Thymus (tissue), 11 donors: ENCODE measurements around the gene ALOX5. TPM values are rescaled to one million over a fixed set of nuclear protein-coding genes. Genes with fewer than 3 reads are reported as not detected.

Experiments used
- DNase-seq, 9 donors: peaks; one replicate each; pipeline ENCODE4 v3.0.0-alpha.2; 2013; ENCODE audit warnings: low spot score in 9 of 9, low read depth in 6 of 9, missing footprints in 1 of 9
- H3K27ac ChIP-seq, 2 donors: one replicate each; pipeline ENCODE4 v1.5.1; 2013; ENCODE audit warnings: control low read depth in 1 of 2, low read depth in 1 of 2, low read length in 1 of 2, mild to moderate bottlenecking in 1 of 2, moderate library complexity in 1 of 2
- H3K27me3 ChIP-seq, 2 donors: one replicate each; pipeline ENCODE4 v1.5.1; 2013; ENCODE audit warnings: low read length in 1 of 2; ENCODE audit not compliant: control insufficient read depth in 2 of 2, insufficient read depth in 1 of 2
- H3K36me3 ChIP-seq, 2 donors: one replicate each; pipeline ENCODE4 v1.5.1; 2013; ENCODE audit warnings: low read length in 1 of 2, mild to moderate bottlenecking in 1 of 2, moderate library complexity in 1 of 2; ENCODE audit not compliant: control insufficient read depth in 2 of 2, insufficient read depth in 2 of 2
- H3K4me1 ChIP-seq, 2 donors: one replicate each; pipeline ENCODE4 v1.5.1; 2013; ENCODE audit warnings: low read length in 2 of 2; ENCODE audit not compliant: control insufficient read depth in 2 of 2, insufficient read depth in 2 of 2
- H3K4me3 ChIP-seq, 2 donors: one replicate each; pipeline ENCODE4 v1.5.1; 2013; ENCODE audit warnings: low read length in 2 of 2, control low read depth in 1 of 2, mild to moderate bottlenecking in 1 of 2
- H3K9me3 ChIP-seq, 2 donors: one replicate each; pipeline ENCODE4 v1.5.1; 2013; ENCODE audit warnings: low read length in 1 of 2, mild to moderate bottlenecking in 1 of 2; ENCODE audit not compliant: control insufficient read depth in 2 of 2, insufficient read depth in 1 of 2
- WGBS: extraction: QIAGEN DNeasy Blood & Tissue Kit; methylation state at CpG from one replicate; pipeline ENCODE4 v1.1.7; 2013; 5-methylcytosine and 5-hydroxymethylcytosine counted together
- polyA plus RNA-seq: library from polyadenylated mRNA; stranded (reverse); fragments of 200-250 nt; gene quantifications from one replicate; pipeline ENCODE4 v1.2.3, GENCODE V29; 2013
- total RNA-seq: library from RNA; stranded (reverse); fragments of 120-200 nt; gene quantifications from one replicate; pipeline ENCODE4 v1.2.4, GENCODE V29; 2013
- donor health status: healthy.

ALOX5 gene
- total and polyA plus RNA-seq, 2 donors: 6.7 to 18.9 TPM

DNA sequence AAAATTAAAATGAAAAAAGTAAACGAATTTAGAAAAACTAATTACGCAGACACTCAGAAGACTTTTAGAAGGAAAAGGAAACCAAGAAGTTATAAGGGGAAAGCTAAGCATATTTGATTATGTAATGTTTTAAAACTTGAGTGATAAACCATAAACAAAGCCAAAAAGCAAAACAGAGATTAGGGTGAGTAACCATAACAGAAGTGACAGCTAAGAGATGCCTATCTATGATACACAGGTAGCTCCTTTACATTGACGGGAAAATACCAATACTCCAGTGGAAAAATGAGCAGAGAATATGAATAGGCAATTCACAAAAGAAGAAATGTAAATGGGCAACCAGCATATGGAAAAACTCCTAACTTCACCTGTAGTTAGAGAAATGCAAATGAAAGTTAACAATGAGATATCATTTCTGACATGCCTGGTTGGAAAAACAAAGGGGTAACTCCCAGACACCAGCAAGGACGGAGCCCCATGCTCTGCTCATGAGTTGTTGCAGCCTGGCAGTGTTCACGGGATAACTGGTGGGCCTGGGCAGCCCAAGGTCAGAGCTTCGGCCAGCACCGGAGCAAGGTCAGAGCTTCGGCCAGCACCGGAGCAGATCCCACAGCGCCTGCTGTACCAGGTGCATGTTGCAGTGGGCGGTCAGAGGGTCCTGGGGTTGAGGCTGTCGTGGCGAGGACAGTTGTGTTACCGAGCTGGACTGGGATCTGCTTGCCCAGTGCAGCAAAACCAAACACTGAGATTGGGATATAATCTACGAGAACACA is 58.9 kb downstream of the ALOX5 start:
- 91% methylated on average over 15 of the region's 15 CpGs for WGBS
- H3K4me1 ChIP-seq: peaks cover 15 to 45% of the 10 kb centered on the region in 2 donors
- no peak overlapping the region for H3K4me3 ChIP-seq
- H3K9me3 ChIP-seq: no peaks in the 10 kb centered on the region
- DNase-seq: no peak
- peak overlapping the region in 1 of 2 donors; percentile 99 for H3K27ac ChIP-seq
- no peaks in the 10 kb centered on the region for H3K36me3 ChIP-seq
- no peaks in the 10 kb centered on the region for H3K27me3 ChIP-seq

DNA sequence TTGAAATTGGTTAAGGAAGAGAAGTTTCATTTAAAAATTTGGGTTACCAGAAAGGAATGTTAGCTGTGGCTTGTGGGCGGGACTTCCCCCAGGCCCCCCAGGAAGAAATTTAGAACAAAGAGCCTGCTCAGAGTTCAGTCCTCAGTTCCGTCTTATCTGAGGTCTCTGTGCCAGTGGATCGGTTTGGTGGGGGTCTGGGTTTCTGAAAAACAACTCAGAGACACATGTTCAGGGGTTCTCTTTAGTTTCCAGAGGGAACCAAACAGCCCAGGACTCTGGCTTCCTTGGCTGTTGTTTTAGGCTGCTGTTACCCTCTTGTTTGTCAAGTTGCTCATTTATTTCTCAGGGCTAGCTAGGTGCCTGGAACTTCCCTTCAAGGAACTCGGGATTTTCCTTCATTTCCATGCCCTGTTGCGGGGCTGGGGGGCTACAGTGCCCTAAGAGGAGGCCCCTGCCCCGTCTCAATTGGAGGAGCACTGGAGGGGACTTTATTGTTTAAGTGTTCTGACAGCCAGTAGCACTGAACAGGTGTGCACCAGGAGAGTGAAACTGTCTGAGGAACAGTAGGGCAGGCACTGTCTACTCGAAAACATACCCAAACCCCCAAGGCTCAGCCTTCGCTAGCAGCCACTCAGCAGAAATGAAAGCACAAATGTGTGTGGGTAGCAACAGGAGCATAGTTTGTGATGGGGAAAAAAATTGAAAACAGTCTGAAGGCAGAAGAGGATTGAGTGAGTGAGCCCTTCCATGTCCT is 59.9 kb downstream of the ALOX5 start:
- Histone ChIP-seq H3K4me1 (peaks cover 15 to 35% of the 10 kb centered on the region in 2 donors), H3K9me3 (no peaks in the 10 kb centered on the region), H3K27me3 (no peaks in the 10 kb centered on the region), H3K36me3 (no peaks in the 10 kb centered on the region), H3K27ac (peak overlapping the region; percentile 61 to 99), H3K4me3 (no peak overlapping the region)
- WGBS: 38% methylated on average over 8 of the region's 8 CpGs
- DNase-seq: peak in 5 of 9 donors; percentile 58 to 88 (median 71)

DNA sequence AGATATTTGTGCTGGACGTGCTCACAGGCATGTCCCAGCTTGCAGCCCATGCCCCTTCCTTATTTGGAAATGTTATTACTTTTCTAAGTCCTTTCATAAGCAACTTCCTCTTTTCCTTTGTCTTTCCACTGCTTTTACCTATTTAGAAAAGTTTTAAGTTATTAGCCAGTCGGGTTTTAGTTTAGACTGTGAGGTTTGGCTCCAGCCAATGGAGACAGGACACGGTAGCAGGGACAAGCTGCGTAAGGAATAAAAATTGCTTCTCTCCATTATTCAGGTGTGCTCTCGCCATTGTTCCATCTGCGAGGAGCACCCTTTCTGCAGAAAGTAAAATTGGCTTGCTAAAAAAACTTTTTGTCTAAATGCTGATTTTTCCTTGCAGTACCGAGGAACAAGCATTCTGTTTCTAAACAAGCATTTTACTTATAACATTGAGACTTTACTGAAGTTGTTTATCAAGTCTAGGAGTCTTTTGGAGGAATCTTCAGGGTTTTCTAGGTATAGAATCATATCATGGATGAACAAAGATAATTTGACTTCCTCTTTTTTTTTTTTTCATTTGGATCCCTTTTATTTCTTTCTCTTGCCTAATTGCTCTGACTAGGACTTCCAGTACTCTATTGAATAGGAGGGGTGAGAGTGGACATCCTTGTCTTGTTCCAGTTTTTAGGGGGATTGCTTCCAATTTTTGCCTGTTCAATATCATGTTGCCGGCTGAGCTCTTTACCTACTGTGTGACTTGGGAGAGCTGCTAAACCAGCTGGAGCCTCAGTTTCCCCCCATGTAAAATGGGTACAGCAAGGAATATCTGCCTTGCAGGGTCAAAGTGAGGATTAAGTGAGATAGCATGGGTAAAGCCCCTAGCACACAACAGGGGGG is 63.8 kb downstream of the ALOX5 start:
- no peaks in the 10 kb centered on the region for H3K9me3 ChIP-seq
- 87% methylated on average over 8 of the region's 8 CpGs for WGBS
- no peak for DNase-seq
- H3K36me3 ChIP-seq: no peaks in the 10 kb centered on the region
- peaks cover 15 to 51% of the 10 kb centered on the region in 2 donors for H3K4me1 ChIP-seq
- H3K4me3 ChIP-seq: no peak overlapping the region
- H3K27ac ChIP-seq: no peak overlapping the region
- no peaks in the 10 kb centered on the region for H3K27me3 ChIP-seq

DNA sequence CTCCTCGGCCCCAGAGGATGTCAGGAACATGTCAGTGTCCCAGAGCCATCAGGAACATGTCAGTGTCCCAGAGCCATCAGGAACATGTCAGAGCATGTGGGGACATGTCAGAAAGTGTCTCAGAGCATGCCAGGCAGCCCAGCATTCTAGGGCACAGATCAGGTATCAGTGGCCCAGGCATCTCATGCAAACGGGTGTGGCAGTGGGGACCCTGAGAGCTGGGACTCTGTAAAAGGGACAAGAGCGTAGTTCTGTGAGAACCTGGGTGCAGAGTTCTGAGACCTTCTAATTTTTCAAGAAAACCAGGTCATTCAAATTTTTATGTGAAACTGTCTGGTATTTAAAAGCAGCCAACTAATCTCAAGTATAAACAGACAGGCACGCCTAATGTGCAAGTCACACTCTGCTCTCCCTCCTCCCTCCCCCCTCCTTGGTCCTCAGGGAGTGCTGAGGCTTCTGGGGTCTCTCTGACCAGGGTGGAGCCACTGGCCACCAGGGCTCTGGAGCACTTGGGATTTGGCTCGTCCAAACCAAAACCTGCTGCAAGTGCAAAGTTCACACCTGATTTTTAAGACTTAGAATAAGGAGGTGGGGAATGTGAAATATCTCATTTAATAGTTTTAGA is 64.6 kb downstream of the ALOX5 start:
- 87% methylated on average over 5 of the region's 5 CpGs for WGBS
- H3K9me3 ChIP-seq: no peaks in the 10 kb centered on the region
- no peak for DNase-seq

DNA sequence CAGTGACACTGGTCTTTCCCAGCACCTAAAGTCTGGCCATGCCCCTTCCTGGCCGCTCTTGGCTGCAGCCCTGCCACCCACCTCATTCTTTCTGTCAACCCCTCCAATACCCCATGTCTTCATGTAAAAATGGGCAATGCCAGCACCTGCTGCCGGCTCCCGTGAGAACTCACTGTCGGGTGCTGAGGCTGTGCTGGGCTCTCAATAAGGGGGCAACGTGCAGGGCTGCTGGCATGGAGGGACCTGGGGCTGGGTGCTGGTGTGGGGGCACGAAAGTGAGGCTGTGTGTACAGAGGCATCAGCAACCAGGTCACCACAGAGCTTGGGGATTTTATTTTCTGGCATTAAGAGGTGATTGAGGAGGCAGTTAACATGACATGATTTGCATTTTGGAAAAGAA is 65.3 kb downstream of the ALOX5 start:
- Histone ChIP-seq H3K4me3 (no peak overlapping the region), H3K4me1 (peaks cover 6 to 36% of the 10 kb centered on the region in 2 donors), H3K27ac (no peak overlapping the region), H3K36me3 (no peaks in the 10 kb centered on the region), H3K9me3 (no peaks in the 10 kb centered on the region), H3K27me3 (no peaks in the 10 kb centered on the region)
- WGBS: 93% methylated on average over 6 of the region's 6 CpGs
- DNase-seq: no peak

More for the DNA sequence above, 64.6 kb downstream of the ALOX5 start:
- Histone ChIP-seq H3K36me3 (no peaks in the 10 kb centered on the region), H3K27me3 (no peaks in the 10 kb centered on the region), H3K4me1 (peaks cover 11 to 44% of the 10 kb centered on the region in 2 donors), H3K27ac (no peak overlapping the region), H3K4me3 (no peak overlapping the region)

DNA sequence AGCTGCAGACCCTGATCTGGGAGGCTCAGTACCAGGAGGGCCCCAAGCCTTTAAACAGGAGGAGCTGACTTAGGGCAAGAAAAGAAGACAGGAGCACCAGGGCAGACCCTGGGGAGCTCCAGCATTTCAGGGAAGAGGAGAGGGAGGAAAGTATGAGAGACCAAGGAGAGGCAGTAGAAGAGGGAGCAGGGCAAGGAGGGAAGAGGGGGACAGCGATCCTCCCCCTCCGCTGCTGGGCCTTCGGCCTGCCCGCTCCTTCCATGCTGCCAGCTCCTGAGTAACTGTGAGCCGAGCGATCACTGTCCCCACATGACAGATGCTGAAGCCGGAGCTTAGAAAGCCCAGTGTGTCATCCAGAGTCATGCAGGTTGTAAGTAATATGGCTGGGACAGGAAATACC is 65.9 kb downstream of the ALOX5 start:
- WGBS: 82% methylated on average over 7 of the region's 7 CpGs
- H3K4me3 ChIP-seq: no peak overlapping the region
- no peaks in the 10 kb centered on the region for H3K27me3 ChIP-seq
- H3K9me3 ChIP-seq: no peaks in the 10 kb centered on the region
- no peaks in the 10 kb centered on the region for H3K36me3 ChIP-seq
- DNase-seq: no peak
- H3K27ac ChIP-seq: no peak overlapping the region
- peaks cover under 1 to 31% of the 10 kb centered on the region in 2 donors for H3K4me1 ChIP-seq

DNA sequence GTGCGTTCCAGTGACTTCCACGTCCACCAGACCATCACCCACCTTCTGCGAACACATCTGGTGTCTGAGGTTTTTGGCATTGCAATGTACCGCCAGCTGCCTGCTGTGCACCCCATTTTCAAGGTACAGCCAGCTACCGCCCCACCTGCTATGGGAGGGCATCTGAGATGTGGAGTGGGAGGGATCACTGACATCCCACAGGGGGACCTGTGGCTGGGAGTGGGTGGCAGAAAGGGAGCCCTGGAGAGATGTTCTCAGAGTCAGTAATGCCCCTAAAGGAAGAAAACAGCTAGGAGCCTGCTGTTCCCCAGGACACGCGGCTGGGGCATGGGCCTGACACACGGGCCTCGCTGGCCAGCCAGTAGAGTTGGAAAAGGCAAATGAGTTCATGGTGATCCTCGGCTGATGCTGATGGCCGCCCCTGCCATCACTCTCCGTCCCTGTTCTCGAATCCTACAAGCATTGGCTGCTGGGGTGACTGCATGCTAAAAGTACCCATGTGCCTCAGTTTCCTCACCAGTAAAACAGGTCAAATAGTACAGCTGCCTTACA is 66.6 kb downstream of the ALOX5 start:
- Histone ChIP-seq H3K4me1 (peaks cover 0 to 29% of the 10 kb centered on the region in 2 donors), H3K27ac (no peak overlapping the region), H3K4me3 (no peak overlapping the region), H3K36me3 (no peaks in the 10 kb centered on the region), H3K9me3 (no peaks in the 10 kb centered on the region), H3K27me3 (no peaks in the 10 kb centered on the region)
- no peak for DNase-seq
- WGBS: 76% methylated on average over 13 of the region's 13 CpGs
